SU-DHL-6 (cell line): ENCODE measurements around the gene PSMA8.

Source experiments
- H2AFZ ChIP-seq: fragments of 200-600 bp; sonication (generic); 2 replicates; pipeline ENCODE4 v1.6.1; 2014; ENCODE audit warnings: low read depth, mild to moderate bottlenecking, moderate library complexity, mixed read lengths, antibody characterized with exemption, low read length; ENCODE audit not compliant: severe bottlenecking
- H3F3A ChIP-seq: fragments of 200-600 bp; shearing (Covaris generic); 2 replicates; pipeline ENCODE4 v1.6.0; 2016; ENCODE audit warnings: antibody characterized with exemption, mild to moderate bottlenecking; ENCODE audit not compliant: insufficient read depth
- H3K27ac ChIP-seq: fragments of 200-600 bp; sonication (generic); 2 replicates; pipeline ENCODE4 v1.5.1; 2016; ENCODE audit warnings: low read depth, mild to moderate bottlenecking, low read length, moderate library complexity, mixed read lengths
- H3K27me3 ChIP-seq: fragments of 200-600 bp; sonication (generic), shearing (Covaris generic); 2 replicates; pipeline ENCODE4 v1.6.0; 2014; ENCODE audit warnings: mild to moderate bottlenecking, low read length
- H3K36me3 ChIP-seq: fragments of 200-600 bp; sonication (generic); 2 replicates; pipeline ENCODE4 v1.6.1; 2014; ENCODE audit warnings: mild to moderate bottlenecking, low read length, mixed read lengths
- H3K4me2 ChIP-seq: fragments of 300-600, 200-600 bp; shearing (Covaris generic), sonication (generic); 2 replicates; pipeline ENCODE4 v1.6.0; 2014; ENCODE audit warnings: low read length, low read depth, mild to moderate bottlenecking; ENCODE audit not compliant: poor library complexity, severe bottlenecking
- H3K4me3 ChIP-seq: fragments of 200-600 bp; sonication (generic); 2 replicates; pipeline ENCODE4 v1.5.1; 2014; ENCODE audit warnings: antibody characterized with exemption, low read length, mild to moderate bottlenecking, mixed read lengths; ENCODE audit not compliant: insufficient read depth, poor library complexity, severe bottlenecking
- H3K79me2 ChIP-seq: fragments of 200-600 bp; sonication (generic); 2 replicates; pipeline ENCODE4 v1.6.1; 2014; ENCODE audit warnings: mild to moderate bottlenecking, low read length, moderate library complexity; ENCODE audit not compliant: insufficient read depth
- H3K9ac ChIP-seq: fragments of 200-600 bp; sonication (generic); 2 replicates; pipeline ENCODE4 v1.7.0; 2014; ENCODE audit warnings: mild to moderate bottlenecking, low read length
- H3K9me2 ChIP-seq: fragments of 200-600 bp; sonication (generic); replicated peaks from 2 replicates; pipeline ENCODE4 v1.6.1; 2014; ENCODE audit warnings: low read length; ENCODE audit not compliant: insufficient read depth
- H3K9me3 ChIP-seq: fragments of 200-600 bp; sonication (generic); 2 replicates; pipeline ENCODE4 v1.6.1; 2014; ENCODE audit warnings: low read length, mixed read lengths; ENCODE audit not compliant: insufficient read depth
- H4K20me1 ChIP-seq: fragments of 200-600 bp; sonication (generic); 2 replicates; pipeline ENCODE4 v1.6.1; 2014; ENCODE audit warnings: low read depth, mild to moderate bottlenecking, antibody characterized with exemption, low read length, moderate library complexity, mixed read lengths
- EZH2phosphoT487 ChIP-seq: fragments of 200-600 bp; sonication (generic), shearing (Covaris generic); conservative IDR thresholded peaks from 2 replicates; pipeline ENCODE4 v1.6.1; 2018; ENCODE audit warnings: mild to moderate bottlenecking, antibody characterized with exemption, low read length, moderate library complexity, mixed read lengths
- TF ChIP-seq, protein P1 (sequence below): fragments of 200-600 bp; sonication (generic); IDR thresholded peaks from one replicate; pipeline ENCODE4 v1.5.1; 2017; ENCODE audit warnings: antibody characterized with exemption, mild to moderate bottlenecking, low read length, moderate library complexity; ENCODE audit not compliant: insufficient read depth, poor library complexity, severe bottlenecking

PSMA8 gene

DNA sequence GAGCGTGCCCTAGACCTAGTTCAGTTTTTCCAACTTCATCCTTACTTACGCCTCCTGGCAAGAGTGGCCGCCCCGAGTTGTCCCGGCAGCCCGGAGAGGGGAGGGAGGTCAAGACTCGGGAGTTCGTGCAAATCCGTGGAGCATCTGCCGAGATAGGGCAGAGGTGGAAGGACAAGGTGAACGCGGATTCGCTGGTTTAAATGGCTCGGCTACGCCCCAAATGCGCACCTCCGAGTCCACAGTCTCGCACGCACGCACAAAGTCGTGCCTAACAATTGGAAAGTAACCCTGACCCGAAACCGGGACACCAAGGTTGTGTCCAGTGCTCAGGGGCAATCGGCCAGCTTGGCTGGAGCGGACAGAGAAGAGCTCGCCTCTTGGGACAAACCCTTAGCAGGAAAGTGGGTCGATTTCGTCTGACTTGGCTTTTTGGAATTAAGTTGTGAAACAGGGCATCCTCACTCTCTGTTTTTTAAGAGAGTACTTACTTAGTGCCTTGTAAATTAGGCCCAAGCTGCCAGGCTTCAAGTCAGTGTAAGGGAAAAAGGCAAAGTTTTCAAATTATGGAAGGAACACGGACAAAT is 42.5 kb upstream of the PSMA8 start:
- peaks cover 43% of the 10 kb centered on the region for H3K79me2 ChIP-seq

DNA sequence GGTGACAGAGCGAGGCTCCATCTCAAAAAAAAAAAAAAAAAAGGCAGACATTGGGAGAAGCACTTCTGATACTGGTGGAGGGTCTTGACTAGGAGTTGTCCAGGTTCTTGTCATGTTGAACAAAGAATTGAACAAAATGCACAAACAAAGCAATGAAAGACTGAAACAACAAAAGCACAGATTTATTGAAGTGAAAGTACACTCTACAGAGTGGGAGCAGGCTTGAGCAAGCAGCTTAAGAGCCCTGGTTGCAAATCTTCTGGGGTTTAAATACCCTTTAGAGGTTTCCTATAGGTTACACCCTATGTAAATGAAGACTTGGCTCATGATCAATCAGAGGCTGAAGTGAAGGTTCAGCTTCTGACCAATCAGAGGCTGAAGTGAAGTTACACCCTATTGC is 36.8 kb upstream of the PSMA8 start:
- no peaks in the 10 kb centered on the region for H3K9me2 ChIP-seq
- H3K9me3 ChIP-seq: peaks cover 6% of the 10 kb centered on the region; the same call in 1 of the 2 replicates
- no peaks in the 10 kb centered on the region for H3K79me2 ChIP-seq
- H3F3A ChIP-seq: peaks cover 5% of the 10 kb centered on the region; the same call in 1 of the 2 replicates
- H3K4me3 ChIP-seq: no peak overlapping the region
- no peaks in the 10 kb centered on the region for H3K36me3 ChIP-seq
- H3K27me3 ChIP-seq: no peaks in the 10 kb centered on the region
- H3K27ac ChIP-seq: no peak overlapping the region
- H3K9ac ChIP-seq: no peak overlapping the region
- no peak for TF ChIP-seq EZH2phosphoT487
- TF ChIP-seq, protein P1, sequence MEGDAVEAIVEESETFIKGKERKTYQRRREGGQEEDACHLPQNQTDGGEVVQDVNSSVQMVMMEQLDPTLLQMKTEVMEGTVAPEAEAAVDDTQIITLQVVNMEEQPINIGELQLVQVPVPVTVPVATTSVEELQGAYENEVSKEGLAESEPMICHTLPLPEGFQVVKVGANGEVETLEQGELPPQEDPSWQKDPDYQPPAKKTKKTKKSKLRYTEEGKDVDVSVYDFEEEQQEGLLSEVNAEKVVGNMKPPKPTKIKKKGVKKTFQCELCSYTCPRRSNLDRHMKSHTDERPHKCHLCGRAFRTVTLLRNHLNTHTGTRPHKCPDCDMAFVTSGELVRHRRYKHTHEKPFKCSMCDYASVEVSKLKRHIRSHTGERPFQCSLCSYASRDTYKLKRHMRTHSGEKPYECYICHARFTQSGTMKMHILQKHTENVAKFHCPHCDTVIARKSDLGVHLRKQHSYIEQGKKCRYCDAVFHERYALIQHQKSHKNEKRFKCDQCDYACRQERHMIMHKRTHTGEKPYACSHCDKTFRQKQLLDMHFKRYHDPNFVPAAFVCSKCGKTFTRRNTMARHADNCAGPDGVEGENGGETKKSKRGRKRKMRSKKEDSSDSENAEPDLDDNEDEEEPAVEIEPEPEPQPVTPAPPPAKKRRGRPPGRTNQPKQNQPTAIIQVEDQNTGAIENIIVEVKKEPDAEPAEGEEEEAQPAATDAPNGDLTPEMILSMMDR: no peak
- no peak overlapping the region for H2AFZ ChIP-seq
- no peaks in the 10 kb centered on the region for H4K20me1 ChIP-seq
- H3K4me2 ChIP-seq: no peak overlapping the region

More for the DNA sequence above, 42.5 kb upstream of the PSMA8 start:
- Histone ChIP-seq H3K4me2 (peak overlapping the region; percentile 82), H3K9ac (peak overlapping the region; percentile 97), H3K9me2 (no peaks in the 10 kb centered on the region), H3K9me3 (no peaks in the 10 kb centered on the region), H3K27me3 (no peaks in the 10 kb centered on the region), H3K27ac (peak overlapping the region; percentile 90), H3K36me3 (peaks cover 26% of the 10 kb centered on the region), H3F3A (peaks cover 25% of the 10 kb centered on the region), H4K20me1 (peaks cover 31% of the 10 kb centered on the region), H3K4me3 (peak overlapping the region; percentile 98), H2AFZ (peak overlapping the region; percentile 85)
- no peak for TF ChIP-seq EZH2phosphoT487

DNA sequence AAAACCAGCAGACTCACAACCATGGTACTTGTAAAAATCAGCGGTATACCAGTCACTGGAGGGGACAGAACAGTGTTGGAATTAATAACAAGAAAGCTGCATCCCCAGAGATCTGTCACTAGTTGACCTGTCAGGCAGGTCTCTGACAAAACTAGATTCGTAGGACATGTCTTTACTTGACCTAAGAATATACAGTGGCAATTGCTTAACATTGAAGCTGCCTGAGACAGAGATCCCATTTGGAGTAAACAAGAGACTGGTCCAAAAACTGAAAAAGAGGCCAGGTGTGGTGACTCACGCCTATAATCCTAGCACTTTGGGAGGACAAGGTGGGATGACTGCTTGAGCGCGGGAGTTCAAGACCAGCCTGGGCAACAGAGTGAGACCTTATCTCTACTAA is 36.1 kb upstream of the PSMA8 start:
- Histone ChIP-seq H3K9ac (no peak overlapping the region), H3K4me2 (no peak overlapping the region), H3K4me3 (no peak overlapping the region), H3K79me2 (no peaks in the 10 kb centered on the region), H3K9me2 (no peaks in the 10 kb centered on the region), H2AFZ (no peak overlapping the region), H3K27me3 (no peaks in the 10 kb centered on the region), H3K27ac (no peak overlapping the region), H3K36me3 (no peaks in the 10 kb centered on the region), H4K20me1 (no peaks in the 10 kb centered on the region), H3F3A (no peaks in the 10 kb centered on the region), H3K9me3 (peaks cover 6% of the 10 kb centered on the region; the same call in 1 of the 2 replicates)
- TF ChIP-seq, protein P1: no peak
- no peak for TF ChIP-seq EZH2phosphoT487

DNA sequence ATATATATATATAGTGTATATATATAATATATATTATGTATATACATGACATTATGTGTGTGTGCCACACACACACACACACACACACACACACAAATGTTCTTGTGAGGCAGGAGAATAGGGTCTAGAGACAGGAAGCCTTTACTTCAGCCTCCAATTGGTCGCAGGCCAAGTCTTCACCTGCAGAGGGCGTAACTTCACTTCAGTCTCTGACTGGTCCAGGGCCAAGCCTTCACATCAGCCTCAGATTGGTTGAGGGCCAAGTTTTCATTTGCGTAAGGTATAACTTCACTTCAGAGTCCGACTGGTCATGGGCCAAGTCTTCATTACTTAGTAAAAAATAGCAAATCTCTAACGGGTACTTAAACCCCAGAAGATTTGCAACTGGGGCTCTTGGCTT is 30.1 kb upstream of the PSMA8 start:
- no peaks in the 10 kb centered on the region for H3K79me2 ChIP-seq
- no peak overlapping the region for H3K4me2 ChIP-seq
- no peak overlapping the region for H3K27ac ChIP-seq
- no peaks in the 10 kb centered on the region for H3K9me3 ChIP-seq
- H3K27me3 ChIP-seq: no peaks in the 10 kb centered on the region
- no peak overlapping the region for H3K9ac ChIP-seq
- H3K4me3 ChIP-seq: no peak overlapping the region
- no peaks in the 10 kb centered on the region for H3F3A ChIP-seq
- no peak overlapping the region for H2AFZ ChIP-seq
- no peaks in the 10 kb centered on the region for H3K36me3 ChIP-seq
- H3K9me2 ChIP-seq: no peaks in the 10 kb centered on the region
- H4K20me1 ChIP-seq: no peaks in the 10 kb centered on the region
- TF ChIP-seq, protein P1: peak; percentile 47
- no peak for TF ChIP-seq EZH2phosphoT487
